Uterus (tissue), 2 donors: ENCODE measurements around the gene GALNT15.

Source experiments
- CTCF ChIP-seq, 4 experiments: fragments of 200-600 bp in 2 of 4; fragments of 450-650 bp in 2 of 4; sonication (generic) in 2 of 4; IDR thresholded peaks; one replicate each; pipeline ENCODE4 v1.5.1; 2016 to 2019; ENCODE audit warnings: antibody characterized with exemption in 4 of 4, mild to moderate bottlenecking in 2 of 4, moderate library complexity in 1 of 4
- POLR2A ChIP-seq, 2 donors: fragments of 450-650 bp; IDR thresholded peaks; one replicate each; pipeline ENCODE4 v1.6.1; 2016; ENCODE audit warnings: antibody characterized with exemption in 2 of 2, mild to moderate bottlenecking in 1 of 2, moderate library complexity in 1 of 2

GRCh38 chr3:16173283-16174025 lies 1.0 kb upstream of the GALNT15 start:
- TF ChIP-seq CTCF (IDR thresholded peaks at IDR 0.05), result no peak
- TF ChIP-seq POLR2A (IDR thresholded peaks at IDR 0.05), result no peak
